AG10803 (cell line): Measurements from ENCODE around the gene SPI1.

Experiments
- DNase-seq: peaks from one replicate; pipeline ENCODE4 v3.0.0; 2010; ENCODE audit warnings: low read depth
- H3K4me3 ChIP-seq: 2 replicates; pipeline ENCODE4 v1.5.1; 2011; ENCODE audit warnings: mild to moderate bottlenecking, low read length, control low read depth
- CTCF ChIP-seq: conservative IDR thresholded peaks from 2 replicates; pipeline ENCODE4 v1.5.1; 2011; ENCODE audit warnings: mild to moderate bottlenecking, low read length, control low read depth, inconsistent platforms

The SPI1 gene

GRCh38 chr11:47409440-47410369, 31.4 kb upstream of the SPI1 start:
- DNase-seq = peak; percentile 22
- H3K4me3 ChIP-seq = peak overlapping the region; percentile 98
- TF ChIP-seq CTCF = no peak

DNA sequence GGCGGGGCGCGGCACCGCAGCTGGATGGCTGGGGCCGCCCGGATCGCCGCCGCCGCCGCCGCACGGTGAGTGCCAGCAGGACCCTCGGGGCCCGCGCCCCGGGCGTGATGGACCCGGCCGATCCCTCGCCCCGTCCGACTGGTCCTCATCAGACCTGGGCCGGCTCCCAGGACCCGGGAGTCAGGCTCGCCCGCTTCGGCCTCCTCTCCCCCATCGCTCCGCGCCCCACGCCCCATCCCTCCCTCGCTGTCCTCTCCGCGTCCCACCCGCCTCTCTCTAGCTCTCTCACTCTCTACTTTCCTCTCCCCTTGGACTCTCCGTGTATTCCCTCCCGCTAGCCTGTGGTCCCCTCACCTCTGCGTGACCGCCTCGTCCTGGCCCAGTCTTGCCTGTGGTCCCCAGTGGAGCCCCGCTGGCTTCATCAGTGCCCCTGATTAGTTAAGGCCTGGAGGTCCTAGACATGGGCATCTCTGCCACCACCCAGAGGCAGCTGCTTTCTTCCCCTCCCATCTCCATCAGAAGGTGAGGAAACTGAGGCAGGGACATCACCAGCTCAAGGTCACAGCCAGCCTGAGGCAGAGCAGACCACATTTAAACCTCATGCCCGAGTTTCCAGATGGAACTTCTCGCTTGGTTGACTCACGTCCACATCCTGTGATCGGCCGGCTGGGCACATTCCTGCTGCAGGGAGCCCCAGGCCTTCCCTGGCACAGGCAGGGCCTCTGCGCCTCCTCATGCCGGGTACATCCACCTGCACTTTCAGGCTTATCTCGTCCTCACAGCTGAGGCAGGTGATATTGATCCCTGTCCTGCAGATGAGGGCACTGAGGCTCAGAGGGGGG, 30.5 kb upstream of the SPI1 start:
- peak; percentile 7; the same call in 1 of the 2 replicates for TF ChIP-seq CTCF
- DNase-seq = peak; percentile 87
- peak overlapping the region; percentile 98 for H3K4me3 ChIP-seq

GRCh38 chr11:47407746-47408590, 29.6 kb upstream of the SPI1 start, which contains the start of gene SLC39A13:
Gene SLC39A13 (plus strand): TSS chr11:47408590. CDS start chr11:47410095, 1,505 bp downstream.
- peak within 1 kb of the TSS; percentile 98 for H3K4me3 ChIP-seq
- DNase-seq = peak; percentile 96
- peak; percentile 41; the same call in 1 of the 2 replicates for TF ChIP-seq CTCF

DNA sequence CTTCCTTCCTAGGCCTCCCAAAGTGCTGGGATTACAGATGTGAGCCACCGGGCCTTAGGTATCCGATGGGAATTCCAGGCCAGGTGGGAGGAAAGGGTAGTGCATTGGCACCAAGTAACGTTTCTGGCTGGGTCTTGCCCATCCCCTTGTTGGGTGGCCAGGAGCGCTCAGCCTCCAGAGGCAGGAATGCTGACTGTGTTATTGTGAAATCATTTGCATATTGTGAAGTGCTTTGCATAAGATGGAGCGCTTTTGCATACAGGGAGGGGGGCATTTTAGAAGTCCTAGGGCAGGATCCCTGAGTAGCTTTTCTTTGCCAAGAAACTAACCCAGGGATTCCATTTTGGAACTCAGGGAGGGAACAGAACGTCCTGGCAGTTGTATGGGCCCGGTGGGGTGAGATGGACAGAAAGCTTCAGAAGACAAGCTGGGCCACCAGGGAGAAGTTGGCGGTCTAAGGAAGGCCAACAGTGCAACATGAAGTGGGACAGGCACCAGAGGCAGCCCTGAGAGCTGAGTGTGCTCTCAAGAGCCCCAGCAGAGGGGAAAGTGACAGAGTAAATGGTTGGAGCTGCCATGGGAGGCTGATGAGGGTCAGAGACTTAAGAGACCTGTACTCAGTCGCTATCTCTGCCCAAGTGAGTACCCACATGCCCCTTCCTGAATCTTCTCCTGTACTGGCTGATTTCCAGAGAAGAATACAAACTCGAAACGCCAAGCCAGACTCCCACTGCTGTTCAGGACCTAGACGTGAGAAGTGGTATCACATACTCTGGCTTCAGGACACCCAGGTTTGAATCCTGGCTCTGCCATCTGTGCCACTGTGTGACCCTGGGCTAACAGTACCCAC, 28.8 kb upstream of the SPI1 start:
- peak overlapping the region; percentile 83 for H3K4me3 ChIP-seq
- peak; percentile 49 for DNase-seq
- peak; percentile 45 for TF ChIP-seq CTCF

DNA sequence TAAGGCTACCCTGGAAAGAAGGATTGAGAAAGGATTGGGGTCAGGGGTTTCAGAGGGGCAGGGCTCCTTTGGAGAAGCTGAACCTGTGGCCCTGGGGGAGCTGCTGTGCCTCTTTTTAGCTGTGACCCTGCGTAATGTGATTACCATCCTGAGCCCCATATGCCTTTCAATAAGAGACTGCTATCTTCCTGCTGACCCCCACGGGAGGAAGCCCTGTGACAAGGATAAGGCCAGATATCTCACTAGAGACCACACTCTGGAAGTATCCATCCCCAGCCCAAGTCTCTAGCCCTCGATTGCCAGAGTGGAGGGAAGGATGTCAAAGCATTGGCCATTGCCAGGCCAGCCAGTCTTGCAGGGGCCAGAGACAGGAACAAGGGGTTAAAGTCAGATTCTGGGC, 25.2 kb upstream of the SPI1 start:
- DNase-seq = no peak
- no peak for TF ChIP-seq CTCF
- H3K4me3 ChIP-seq = no peak overlapping the region

GRCh38 chr11:47403135-47403534, 24.8 kb upstream of the SPI1 start:
- H3K4me3 ChIP-seq = no peak overlapping the region
- TF ChIP-seq CTCF = no peak

More at GRCh38 chr11:47403135-47403534, 24.8 kb upstream of the SPI1 start:
- DNase-seq = no peak
